DMS53 treated with DMSO at 0.1 percent for 48 hours (cell line): Measurements from ENCODE around the gene RWDD3.

Experiments used
- DNase-seq: peaks from one replicate; lab custom pipeline; 2025; ENCODE audit not compliant: unreplicated experiment; lab: John Stamatoyannopoulos, UW

RWDD3 gene

DNA sequence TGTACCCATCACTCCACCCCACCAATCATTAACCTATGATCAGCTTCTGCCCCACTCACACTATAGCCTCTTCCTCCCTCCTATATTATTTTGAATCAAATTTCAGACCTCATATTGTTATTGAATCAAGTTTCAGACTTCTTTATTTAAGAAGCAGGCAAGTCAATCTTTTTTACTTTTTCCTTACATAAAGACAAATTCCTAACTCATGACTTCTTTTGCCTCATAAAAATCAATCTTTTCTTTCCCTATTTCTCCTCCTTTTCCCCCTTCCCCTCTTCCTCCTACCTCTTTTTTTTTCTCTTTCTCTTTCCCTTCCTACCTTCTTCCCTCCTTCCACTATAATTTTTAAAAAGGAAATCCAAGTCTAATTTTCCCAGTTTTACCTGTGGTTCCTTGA, 4.3 kb upstream of the RWDD3 start:
- no peak for DNase-seq

DNA sequence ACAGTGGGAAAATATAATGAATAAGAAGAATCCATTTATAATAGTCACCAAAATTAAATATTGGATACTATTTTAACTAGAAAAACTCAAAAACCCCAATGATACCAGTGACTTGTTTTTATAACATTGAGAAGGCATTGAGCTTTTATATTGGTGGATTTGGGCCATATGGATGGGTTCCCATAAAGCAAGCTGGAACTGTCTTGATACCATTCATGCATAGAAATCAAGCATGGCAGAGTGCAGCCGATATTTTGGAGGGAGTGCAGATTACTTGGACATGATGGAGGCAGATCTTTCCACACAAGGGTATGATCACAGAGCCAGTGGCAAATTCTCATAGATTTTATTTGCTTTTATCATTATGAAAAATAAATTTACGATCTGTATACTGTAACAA, 3.8 kb upstream of the RWDD3 start:
- DNase-seq, result no peak

DNA sequence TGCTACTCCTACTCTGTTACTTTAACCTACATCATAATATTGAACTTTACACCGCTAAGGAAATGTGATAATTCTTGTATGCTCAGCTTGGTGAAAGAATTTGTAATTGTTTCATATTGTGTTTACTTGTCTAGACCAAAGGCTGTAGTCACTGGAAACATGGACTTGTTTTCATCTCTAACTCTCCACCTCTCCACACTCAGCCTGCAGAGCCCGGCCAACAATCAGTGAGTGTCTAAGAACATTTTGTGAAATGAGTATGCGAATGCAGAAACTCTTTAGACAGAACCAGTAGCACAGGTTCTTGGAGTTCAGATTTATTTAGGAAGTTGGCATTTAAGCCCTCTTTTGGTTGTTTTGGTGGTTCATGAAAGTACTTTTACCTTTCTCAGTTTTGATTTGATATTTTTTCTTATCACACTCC, 3.2 kb upstream of the RWDD3 start:
- DNase-seq, result no peak

DNA sequence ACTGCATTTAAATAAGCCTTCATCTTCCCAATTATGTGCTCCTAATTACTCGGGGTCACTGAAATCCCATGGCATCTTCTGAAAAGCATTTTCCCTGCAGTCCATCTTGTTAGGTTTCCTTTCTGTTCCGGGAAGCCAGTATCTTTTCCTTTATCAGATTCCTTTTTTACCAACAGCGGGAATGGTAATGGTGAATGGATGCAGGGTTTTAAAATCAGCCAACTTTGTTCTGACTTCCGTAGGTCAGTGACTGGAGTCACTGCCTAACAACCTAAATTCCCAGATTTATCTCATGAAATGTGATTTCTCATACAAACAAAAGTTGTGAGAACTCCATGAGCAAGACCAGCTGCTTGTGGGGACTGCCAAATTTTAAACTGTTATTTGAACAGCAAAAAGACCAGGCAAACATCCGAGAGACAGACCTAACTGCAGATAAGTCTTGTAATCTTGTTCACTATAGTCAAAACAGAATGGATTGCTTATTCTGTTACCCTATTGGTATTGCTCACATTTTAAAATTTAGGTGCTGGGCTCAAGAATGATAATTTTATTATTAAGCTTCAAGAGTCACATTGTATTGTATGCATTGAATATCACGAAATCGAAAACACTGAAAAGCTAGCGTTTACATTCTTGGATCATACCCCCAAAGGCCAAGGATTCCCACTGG, 1.2 kb upstream of the RWDD3 start:
- no peak for DNase-seq

DNA sequence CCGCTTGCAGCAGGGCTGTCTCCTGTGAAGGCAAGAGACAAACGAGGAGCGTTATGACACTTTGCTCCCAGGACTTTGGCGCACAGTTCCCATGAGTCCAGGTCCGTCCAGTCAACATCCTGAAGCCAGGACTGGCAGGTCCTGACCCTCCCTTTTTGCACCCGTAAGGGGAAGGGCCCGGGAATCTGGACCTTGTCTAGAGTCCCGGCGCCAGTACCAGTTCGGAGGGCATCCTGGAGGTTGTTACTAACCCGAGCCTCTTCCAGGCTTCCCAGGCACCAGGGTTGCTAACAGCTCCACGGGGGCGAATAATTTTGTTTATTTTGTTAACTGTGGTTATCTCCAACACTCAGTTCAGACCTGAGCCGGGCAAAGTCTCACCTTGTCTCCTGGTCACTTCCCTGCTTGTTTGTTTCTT, 682 bp upstream of the RWDD3 start:
- peak; percentile 72 for DNase-seq

DNA sequence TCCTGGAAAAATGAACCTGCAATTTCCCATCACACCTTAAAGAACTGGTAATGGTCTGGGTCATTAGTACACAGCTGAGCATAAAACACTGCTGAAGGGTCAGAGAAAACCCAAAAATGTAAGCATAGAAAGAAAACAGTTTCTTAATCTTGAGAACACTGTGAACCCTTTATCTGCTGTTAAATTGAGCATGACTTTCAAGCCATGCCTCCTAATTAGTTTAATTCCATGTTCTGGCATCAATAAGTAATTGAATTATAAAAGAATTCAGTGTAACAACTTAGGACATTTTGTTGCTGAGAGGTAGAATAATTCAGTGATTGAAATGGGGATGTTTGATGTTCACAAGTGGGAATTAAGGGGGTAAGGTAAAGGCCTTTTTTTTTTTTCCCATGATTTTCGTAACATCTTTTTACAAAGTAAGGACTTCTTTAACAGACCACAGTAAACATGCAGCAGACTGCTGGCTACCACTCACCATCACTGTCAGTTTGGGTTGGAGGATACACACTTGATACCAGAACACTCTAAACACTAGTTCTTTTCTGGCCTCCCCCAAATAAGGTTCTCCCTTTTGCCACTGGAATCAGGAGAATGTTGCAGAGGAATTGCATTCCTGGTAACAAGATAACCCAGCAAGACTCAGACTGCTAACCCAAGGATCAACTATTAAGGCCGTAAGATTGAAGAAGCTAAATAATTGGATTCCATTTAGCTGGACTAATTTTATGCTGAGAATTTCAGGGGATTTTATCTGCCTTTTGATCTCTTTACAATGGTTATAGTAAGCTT, 3.0 kb downstream of the RWDD3 start:
- DNase-seq, result no peak

DNA sequence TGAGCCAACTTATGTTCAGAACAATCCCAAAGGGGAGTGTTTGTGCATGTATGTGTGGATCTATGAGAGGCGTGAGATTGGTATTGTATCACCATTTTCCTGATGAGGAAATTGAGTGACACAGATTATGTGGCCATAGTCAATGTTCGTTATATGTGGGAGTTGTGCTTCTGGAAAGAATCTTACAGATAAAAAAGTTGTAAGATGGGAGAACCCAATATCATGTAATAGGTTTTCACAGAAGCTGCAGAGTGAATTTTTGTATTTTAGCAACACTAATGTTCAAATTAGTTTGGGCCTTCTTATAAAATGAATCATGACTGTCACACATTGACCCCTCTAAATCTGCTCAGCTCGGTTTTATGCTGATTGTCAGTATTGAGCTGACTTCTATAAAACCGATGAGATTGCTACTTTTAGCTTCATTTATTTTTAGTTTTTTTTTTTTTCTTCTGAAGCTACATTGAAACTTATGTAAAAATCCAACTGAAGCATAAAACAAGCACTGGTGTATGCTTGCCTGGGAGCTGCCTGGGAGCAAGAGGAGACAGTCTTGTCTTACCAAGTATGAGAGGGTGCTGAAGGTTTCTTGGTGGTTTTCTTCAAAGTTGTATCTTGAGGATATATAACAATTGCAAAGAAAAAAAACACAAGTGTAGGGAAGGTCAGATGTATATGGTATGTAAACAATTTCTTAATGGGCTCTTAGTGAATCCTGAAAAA, 4.1 kb downstream of the RWDD3 start:
- no peak for DNase-seq

DNA sequence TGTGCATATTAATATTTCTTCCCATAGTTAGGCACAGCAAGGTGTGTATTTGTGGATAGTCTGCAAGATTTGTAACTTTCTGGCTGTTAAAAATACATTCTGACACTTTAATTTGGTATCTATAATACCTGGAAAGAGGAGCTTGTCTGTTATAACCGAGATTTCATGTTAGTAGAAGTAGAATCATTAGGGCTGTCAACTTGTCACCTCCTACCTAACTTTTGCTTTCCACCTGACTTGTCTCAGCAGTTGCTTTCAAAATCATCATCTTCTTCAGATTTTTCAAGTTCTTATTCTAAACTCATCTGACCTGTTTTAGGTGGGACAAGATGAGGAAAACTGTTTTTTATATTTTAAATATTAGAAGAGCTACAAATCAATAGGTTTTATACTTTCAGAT, 11.0 kb downstream of the RWDD3 start:
- no peak for DNase-seq

DNA sequence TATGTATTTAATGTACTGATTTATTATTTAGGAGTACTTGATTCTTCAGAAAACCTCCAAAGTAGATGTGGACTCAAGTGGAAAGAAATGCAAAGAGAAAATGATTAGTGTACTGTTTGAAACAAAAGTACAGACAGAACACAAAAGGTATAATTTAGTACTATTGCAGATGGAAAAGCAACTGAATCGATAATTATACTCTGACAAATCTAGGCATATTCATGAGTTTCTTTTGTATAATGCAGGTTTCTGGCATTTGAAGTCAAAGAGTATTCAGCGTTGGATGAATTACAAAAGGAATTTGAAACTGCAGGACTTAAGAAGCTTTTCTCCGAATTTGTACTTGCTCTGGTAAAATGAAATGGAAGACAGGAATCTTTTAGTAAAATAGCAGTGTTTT, 12.5 kb downstream of the RWDD3 start:
- no peak for DNase-seq

DNA sequence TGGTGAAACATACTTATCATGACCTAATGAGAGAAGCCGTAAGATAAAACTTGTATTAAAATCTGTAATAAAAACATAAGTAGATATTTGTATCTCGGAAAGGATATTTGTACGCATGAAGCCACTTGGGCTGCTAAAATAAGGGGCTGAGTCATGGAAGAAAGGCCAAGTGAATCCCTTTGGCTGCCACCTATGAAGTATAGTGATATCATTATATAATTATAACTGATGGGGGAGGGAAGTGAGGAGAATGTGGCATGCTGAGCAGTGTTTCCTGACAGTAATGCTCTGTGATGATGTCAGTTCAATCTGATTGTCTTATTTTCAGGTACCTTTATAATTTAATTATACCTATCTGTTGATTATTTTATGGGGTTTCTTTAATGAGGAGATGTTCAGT, 13.6 kb downstream of the RWDD3 start:
- DNase-seq, result no peak

DNA sequence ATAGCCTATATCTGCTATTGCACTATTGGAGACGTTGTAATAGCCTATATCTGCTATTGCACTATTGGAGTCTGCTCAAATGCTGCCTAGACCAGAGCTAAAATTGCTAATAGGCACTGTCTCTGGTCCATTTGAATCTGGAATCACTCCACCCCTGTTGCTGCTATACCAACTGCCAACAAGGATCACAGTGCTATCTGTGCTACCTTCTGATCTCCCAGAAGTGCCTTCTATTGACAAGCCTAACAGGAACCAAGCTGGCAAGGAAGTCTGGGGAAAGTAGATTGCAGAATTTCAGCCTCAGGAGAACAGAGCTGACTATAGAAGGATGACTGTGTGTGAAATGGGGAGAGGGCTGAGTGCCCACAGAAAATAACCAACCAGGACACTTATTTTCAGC, 15.9 kb downstream of the RWDD3 start:
- DNase-seq, result no peak

DNA sequence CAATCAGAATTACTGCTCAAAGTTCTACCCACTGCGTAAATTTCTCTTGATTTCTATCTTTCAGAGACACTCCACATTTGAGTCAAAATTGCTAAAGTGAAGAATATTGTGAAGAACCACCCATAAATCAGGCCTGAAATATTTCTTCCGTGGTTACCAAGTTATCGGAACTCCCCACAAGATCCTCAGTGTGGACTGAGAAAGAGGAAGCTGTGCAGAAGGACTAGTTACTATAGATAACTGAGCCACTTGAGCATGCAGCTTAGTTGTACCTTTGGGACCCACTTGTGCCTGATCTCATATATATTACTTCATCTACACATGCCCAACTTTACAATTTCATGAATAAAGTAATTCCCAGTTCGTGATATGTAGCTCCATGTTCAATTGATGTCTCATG, 18.4 kb downstream of the RWDD3 start:
- DNase-seq, result no peak

DNA sequence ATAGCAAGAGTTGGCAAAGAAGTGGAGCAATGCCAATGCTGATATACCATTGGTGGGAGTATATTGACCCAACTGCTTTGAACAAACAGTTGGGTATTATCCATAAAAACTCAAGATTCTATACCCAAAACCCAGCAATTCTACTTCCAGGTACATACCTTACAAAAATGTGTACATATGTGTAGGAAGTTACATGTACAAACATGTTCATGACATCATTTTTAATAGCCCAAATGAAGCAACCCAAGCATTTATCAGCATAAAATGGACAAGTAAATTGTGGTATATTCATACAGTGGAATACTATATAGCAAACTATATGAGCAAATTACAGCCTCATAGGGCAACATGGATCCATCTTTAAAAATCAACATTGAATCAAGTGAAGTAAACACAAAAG, 20.9 kb downstream of the RWDD3 start:
- DNase-seq, result no peak

DNA sequence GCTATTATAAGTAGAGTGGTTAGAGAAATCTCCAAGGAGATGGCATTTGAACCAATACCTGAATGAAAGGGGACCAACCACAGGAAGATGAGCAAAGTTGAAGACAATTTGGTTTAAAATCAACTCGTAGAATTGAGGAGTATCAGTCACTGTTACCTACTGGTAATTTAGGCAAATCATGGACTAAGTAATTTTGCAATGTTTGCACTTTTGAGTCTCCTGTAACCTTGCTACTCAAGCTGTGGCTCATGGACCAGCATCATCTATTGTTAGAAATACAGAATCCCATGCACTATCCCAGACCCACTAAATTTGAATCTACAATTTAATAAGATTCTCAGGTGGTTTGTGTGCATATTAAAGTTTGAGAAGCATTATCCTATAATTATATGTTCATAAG, 21.8 kb downstream of the RWDD3 start:
- DNase-seq, result no peak

DNA sequence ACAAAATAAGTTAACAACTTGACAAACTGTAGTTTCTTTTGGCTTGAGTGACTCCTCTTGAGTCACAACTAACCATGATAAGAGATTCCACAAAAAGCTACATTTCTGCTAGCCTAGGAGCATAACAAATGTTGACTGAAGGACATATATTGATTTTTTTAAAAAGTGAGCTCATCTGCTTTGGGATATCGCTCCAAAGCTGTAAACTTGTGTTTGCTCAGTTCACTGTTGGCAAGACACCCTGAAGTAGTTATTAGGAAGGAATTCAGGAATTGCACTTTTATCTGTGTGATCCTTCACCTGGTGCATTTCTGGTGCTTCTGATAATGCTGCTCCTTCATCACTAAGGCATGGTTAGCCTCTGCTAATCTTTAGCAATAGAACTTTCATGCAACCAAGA, 23.7 kb downstream of the RWDD3 start:
- DNase-seq, result peak; percentile 40

DNA sequence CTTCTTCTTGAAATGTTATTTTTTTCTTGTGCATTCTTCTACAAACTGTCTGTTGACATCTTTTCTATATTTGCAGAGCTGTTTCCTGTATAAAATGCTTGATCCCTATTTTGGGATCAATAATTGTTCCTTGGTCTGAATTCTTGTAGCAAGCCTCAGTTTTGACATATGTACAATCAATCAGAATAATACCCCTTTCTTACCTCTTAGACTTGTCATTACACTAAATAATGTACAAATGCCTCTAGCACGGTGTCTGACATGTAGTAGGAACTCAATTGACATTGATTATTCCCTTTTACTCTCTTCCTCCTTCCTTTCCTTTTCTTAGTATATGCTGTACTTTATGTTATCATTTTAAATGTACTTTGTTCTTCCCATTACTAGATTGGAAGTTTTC, 25.2 kb downstream of the RWDD3 start:
- no peak for DNase-seq

DNA sequence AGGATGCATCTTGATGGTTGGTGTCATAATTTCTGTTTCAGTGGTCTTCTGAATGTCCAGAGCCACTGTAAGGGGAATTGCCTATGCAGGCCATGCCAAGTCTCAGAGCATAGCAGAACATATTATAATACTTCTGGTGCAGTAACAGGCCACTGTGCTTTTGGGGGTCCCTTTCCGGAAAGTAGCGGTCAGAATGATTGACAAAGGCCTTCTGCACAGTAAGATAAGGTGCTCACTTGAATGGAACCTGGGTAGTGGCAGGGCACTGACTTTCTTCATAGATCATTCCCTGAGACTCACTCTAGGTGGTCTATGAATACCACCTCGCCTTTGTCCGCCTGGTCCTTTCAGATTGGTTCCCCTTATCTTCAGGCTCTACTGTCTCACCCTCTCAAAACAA, 28.9 kb downstream of the RWDD3 start:
- DNase-seq, result no peak

DNA sequence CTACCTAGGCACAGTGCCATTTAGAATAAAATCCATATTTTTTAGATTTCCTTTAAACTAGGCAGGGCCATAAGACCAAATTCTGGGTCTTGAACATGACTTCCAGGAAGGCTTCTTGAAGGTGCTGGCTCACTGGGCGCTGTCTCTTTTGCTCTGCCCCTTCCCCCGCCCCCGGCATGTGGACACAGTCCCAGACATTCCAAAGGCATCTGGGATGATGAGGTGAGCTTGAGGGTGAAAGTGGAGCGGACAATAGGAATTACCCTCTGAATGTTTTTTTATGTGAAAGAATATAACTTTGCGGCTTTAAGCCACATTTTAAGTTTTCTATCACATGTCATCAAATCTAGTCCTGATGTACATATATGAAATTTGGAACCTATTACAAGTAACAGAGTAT, 29.4 kb downstream of the RWDD3 start:
- DNase-seq, result no peak

DNA sequence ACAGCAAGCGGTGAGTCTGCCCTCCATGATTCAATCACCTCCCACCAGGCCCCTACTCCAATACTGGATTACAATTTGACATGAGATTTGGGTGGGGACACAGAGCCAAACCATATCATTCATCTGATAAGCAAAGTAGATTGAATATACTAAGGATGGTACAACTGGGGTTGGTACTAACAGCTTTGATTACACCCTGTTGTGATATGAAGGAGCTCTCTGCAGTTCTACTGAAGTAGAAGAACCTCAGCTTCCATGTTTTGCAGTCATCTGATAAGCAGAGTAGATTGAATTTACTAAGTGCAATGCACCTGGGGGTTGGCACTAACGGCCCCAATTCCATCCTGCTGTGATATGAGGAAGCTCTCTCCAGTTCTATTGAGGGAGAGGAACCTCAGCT, 31.1 kb downstream of the RWDD3 start:
- no peak for DNase-seq

DNA sequence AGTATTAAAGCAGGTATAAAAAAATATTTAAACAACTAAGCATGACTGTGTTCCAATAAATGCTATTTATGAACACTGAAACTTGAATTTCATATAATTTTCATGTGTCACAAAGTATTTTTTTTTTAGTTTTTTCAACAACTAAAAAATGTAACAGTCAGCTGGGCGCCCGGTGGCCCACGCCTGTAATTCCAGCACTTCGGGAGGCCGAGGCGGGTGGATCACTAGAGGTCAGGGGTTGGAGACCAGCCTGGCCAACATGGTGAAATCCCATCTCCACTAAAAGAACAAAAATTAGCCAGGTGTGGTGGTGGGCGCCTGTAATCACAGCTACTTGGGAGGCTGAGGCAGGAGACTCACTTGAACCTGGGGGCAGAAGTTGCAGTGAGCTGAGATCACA, 42.4 kb downstream of the RWDD3 start:
- DNase-seq, result no peak

DNA sequence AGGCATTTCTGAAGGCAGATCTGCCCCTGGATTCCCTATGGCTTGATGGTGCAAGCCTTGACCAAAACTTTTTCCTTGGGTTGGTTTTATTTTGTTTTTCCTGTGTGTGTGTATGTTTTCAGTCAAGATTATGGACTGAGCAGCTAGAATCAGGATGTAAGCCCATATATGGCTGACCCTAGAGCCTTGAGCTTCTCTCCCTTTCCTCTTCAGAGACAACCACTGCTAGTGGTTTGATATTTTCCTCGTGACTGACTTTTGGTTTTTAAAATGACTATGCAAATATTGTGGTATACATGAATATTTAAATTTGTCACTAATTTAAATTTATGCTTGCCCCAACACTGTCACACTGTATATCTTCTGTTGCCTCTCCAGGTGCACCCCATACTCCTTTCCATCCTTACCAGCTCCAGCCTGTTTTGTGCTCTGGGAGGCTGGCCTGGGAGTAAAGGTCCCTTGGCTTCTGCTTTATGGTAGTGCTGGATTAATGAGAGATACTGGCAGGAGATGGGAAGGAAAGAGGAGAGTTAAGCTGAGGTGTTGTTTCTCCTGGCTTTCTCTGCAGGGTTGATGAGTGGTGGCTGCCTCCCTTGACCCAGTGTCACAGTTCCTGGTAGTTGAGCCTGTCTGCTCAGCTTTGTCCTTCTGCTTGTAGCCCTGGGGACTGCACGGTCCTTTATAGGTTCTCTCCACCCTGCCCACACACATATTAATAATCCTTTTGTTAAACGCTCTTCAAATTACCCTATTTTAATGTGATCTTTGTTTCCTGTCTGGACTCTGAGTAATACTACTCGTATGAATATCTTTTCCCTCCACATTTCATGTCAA, 44.4 kb downstream of the RWDD3 start:
- no peak for DNase-seq
